ENCODE measurements around the gene LRRC8D.

DNA sequence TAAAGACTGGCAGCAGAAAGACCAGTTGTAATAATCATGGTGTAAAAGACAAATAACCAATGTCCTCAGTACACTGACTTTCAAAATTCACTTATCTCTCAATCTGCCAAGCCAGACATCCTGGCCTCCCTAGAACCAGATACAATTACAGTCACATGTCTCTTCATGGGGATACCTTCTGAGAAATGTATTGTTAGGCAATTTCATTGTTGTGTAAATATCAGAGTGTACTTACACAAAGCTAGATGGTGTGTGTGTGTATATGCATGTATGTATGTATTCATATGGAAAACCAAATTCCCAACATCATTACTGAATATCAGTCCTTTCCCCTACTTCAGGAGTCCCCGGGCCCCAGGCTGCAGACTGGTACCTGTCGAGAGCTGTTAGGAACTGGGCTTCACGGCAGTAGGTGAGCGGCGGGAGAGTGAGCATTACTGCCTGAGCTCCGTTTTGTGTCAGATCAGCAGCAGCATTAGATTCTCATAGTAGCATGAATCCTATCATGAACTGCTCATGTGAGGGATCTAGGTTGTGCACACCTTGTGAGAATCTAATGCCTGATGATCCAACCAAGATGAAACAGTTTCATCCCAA is 108.7 kb downstream of the LRRC8D start:
- TF ChIP-seq CREB1 (CRISPR knock-in tag; IDR thresholded peaks at IDR 0.05; ENCODE audit: low read depth) (peak; percentile 45), JUNB (IDR thresholded peaks at IDR 0.05; ENCODE audit: unreplicated experiment) (no peak)
- TF ChIP-seq, protein P1, sequence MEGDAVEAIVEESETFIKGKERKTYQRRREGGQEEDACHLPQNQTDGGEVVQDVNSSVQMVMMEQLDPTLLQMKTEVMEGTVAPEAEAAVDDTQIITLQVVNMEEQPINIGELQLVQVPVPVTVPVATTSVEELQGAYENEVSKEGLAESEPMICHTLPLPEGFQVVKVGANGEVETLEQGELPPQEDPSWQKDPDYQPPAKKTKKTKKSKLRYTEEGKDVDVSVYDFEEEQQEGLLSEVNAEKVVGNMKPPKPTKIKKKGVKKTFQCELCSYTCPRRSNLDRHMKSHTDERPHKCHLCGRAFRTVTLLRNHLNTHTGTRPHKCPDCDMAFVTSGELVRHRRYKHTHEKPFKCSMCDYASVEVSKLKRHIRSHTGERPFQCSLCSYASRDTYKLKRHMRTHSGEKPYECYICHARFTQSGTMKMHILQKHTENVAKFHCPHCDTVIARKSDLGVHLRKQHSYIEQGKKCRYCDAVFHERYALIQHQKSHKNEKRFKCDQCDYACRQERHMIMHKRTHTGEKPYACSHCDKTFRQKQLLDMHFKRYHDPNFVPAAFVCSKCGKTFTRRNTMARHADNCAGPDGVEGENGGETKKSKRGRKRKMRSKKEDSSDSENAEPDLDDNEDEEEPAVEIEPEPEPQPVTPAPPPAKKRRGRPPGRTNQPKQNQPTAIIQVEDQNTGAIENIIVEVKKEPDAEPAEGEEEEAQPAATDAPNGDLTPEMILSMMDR (conservative IDR thresholded peaks at IDR 0.05; ENCODE audit: low read depth in 2 of 2): no peak
